ENCODE data around the gene ITFG2. TPM values are rescaled to one million over a fixed set of nuclear protein-coding genes. Genes with fewer than 3 reads are reported as not detected.

ITFG2 gene
- total RNA-seq, result 14.5 TPM

GRCh38 chr12:2812290-2813213, at the start of gene ITFG2:
TSS of gene ITFG2 (plus strand) at chr12:2812668. CDS start at chr12:2812761, 93 bp downstream.

GRCh38 chr12:2794736-2795289, 17.7 kb upstream of the ITFG2 start, which contains the start of gene FKBP4:
TSS of gene FKBP4 (plus strand) at chr12:2794970. CDS start at chr12:2795140, 170 bp downstream.

GRCh38 chr12:2834581-2835491, 22.4 kb downstream of the ITFG2 start, which contains the start of gene NRIP2:
TSS of gene NRIP2 (minus strand) at chr12:2835035. CDS start at chr12:2834983, 52 bp downstream.

GRCh38 chr12:2857021-2857431, 44.6 kb downstream of the ITFG2 start, which contains the start of gene TEX52:
TSS of gene TEX52 (minus strand) at chr12:2857039. CDS start at chr12:2857026, 13 bp downstream.

Other genes with a start within 250 kb of the ITFG2 start
- gene FKBP4, start 17.7 kb upstream of the ITFG2 start, total RNA-seq, result 53.1 TPM
- 0.23 TPM for gene NRIP2, start 22.4 kb downstream of the ITFG2 start, total RNA-seq
- gene TEX52, start 44.4 kb downstream of the ITFG2 start, total RNA-seq, result not detected
- 2.5 TPM for gene FOXM1, start 64.5 kb downstream of the ITFG2 start, total RNA-seq
- 51.9 TPM for gene RHNO1, start 64.6 kb downstream of the ITFG2 start, total RNA-seq
- gene TULP3, start 78.2 kb downstream of the ITFG2 start, total RNA-seq, result 13.4 TPM
- 0.92 TPM for gene TEAD4, start 146.7 kb downstream of the ITFG2 start, total RNA-seq